Esophagus squamous epithelium (tissue), 5 donors: ENCODE results near the gene MAS1. TPM values are rescaled to one million over a fixed set of nuclear protein-coding genes. Genes with fewer than 3 reads are reported as not detected.
"Not testable (repeated sequence)": the region's sequence is repeated elsewhere in the genome, so short reads cannot be mapped to it uniquely, and the experiment has no call there.

Source experiments
- DNase-seq: peaks from one replicate; lab custom pipeline; 2025; lab: John Stamatoyannopoulos, UW
- H3K27ac ChIP-seq, 4 donors: fragments of 200-600 bp; sonication (generic); one replicate each; pipeline ENCODE4 v1.5.1; 2016 to 2019; ENCODE audit warnings: mild to moderate bottlenecking in 1 of 4
- H3K27me3 ChIP-seq, 4 donors: fragments of 200-600 bp; sonication (generic); 1 replicate in 3 of 4; 2 replicates in 1 of 4; pipeline versions ENCODE4 v1.5.1 to v1.6.0; 2017 to 2021; ENCODE audit warnings: antibody characterized with exemption in 1 of 4
- H3K36me3 ChIP-seq, 3 donors: fragments of 200-600 bp; sonication (generic); one replicate each; pipeline ENCODE4 v1.5.1; 2016 to 2019
- H3K4me1 ChIP-seq, 3 donors: fragments of 200-600 bp; sonication (generic); one replicate each; pipeline ENCODE4 v1.5.1; 2017 to 2019
- H3K4me3 ChIP-seq, 4 donors: fragments of 200-600 bp; sonication (generic); 1 replicate in 3 of 4; 2 replicates in 1 of 4; pipeline ENCODE4 v1.5.1; 2016 to 2019; ENCODE audit warnings: mild to moderate bottlenecking in 2 of 4, moderate library complexity in 1 of 4
- H3K9me3 ChIP-seq, 3 donors: fragments of 200-600 bp; sonication (generic); one replicate each; pipeline ENCODE4 v1.5.1; 2016 to 2019
- POLR2A ChIP-seq, 4 donors: fragments of 450-650 bp; IDR thresholded peaks; one replicate each; pipeline ENCODE4 v1.6.1; 2017; ENCODE audit warnings: antibody characterized with exemption in 4 of 4, mild to moderate bottlenecking in 4 of 4, moderate library complexity in 3 of 4
- WGBS, 2 donors: methylation state at CpG; one replicate each; pipeline ENCODE4 v1.1.5; 2018; 5-methylcytosine and 5-hydroxymethylcytosine counted together
- intact Hi-C: fragments of 100-400 bp; cut with DNase I; formaldehyde crosslinking; loops from one replicate; pipeline ENCODE4 v1.15.0; 2022
- total RNA-seq, 4 donors: library from RNA; depleted of rRNA; stranded (reverse); fragments of >200 nt; gene quantifications; one replicate each; pipeline ENCODE4 v1.1.0, GENCODE V29; 2016
- TF ChIP-seq, protein P1 (sequence below), 6 experiments: fragments of 450-650 bp in 4 of 6; fragments of 200-600 bp in 2 of 6; sonication (generic) in 2 of 6; IDR thresholded peaks; one replicate each; pipeline ENCODE4 v1.5.1; 2016 to 2019; ENCODE audit warnings: antibody characterized with exemption in 6 of 6, mild to moderate bottlenecking in 4 of 6, moderate library complexity in 4 of 6
- donor health status: DM: yes; HTN: yes; CAD: no.

MAS1 gene
- total RNA-seq, 4 donors from 2014 or later, result not detected

DNA sequence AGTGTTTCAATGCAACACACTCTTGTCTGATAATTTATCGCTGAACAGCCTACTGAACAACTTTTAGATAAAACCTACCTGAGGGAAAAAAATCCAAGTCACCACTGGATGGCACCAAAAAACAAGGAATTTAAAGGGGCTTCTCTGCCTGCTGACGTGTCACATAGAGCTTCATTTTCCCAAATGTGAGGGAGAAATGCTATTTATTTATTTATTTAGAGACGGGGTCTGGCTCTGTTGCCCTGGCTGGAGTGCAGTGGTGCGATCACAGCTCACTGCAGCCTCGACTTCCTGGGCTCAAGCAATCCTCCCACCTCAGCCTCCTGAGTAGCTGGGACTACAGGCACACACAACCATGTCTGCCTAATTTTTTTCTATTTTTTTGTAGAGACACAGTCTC, 27.4 kb upstream of the MAS1 start:
- not testable (repeated sequence) for H3K4me1 ChIP-seq, H3K4me3 ChIP-seq, H3K27ac ChIP-seq, H3K9me3 ChIP-seq, DNase-seq, H3K36me3 ChIP-seq
- intact Hi-C loops, result loop anchor here (10.0 kb wide), 1 partner anchor 81 kb away; no protein-coding TSS in a partner anchor
- TF ChIP-seq, protein P1, sequence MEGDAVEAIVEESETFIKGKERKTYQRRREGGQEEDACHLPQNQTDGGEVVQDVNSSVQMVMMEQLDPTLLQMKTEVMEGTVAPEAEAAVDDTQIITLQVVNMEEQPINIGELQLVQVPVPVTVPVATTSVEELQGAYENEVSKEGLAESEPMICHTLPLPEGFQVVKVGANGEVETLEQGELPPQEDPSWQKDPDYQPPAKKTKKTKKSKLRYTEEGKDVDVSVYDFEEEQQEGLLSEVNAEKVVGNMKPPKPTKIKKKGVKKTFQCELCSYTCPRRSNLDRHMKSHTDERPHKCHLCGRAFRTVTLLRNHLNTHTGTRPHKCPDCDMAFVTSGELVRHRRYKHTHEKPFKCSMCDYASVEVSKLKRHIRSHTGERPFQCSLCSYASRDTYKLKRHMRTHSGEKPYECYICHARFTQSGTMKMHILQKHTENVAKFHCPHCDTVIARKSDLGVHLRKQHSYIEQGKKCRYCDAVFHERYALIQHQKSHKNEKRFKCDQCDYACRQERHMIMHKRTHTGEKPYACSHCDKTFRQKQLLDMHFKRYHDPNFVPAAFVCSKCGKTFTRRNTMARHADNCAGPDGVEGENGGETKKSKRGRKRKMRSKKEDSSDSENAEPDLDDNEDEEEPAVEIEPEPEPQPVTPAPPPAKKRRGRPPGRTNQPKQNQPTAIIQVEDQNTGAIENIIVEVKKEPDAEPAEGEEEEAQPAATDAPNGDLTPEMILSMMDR (IDR thresholded peaks at IDR 0.05), result peak in 5 of 6 experiments; percentile 37 to 67 (median 56)
- peaks cover 0 to 11% (median 0%) of the 10 kb centered on the region in 4 donors for H3K27me3 ChIP-seq
- WGBS, 2 donors, result 16% methylated on average over 5 of the region's 5 CpGs

- H3K4me1 ChIP-seq, result no peaks in the 10 kb centered on the region
- no peak overlapping the region for H3K4me3 ChIP-seq
- DNase-seq, result no peak
- no peak for TF ChIP-seq POLR2A (IDR thresholded peaks at IDR 0.05)
- TF ChIP-seq, protein P1 (IDR thresholded peaks at IDR 0.05), result no peak
- no peak overlapping the region for H3K27ac ChIP-seq
- H3K27me3 ChIP-seq, result peaks cover 0 to 9% (median 0%) of the 10 kb centered on the region in 4 donors
- WGBS, 2 donors, result 87 to 90% methylated on average over 12 of the region's 12 CpGs
- no peaks in the 10 kb centered on the region for H3K9me3 ChIP-seq
- intact Hi-C loops, result loop anchor here (10.0 kb wide), 1 partner anchor 79 kb away; no protein-coding TSS in a partner anchor
- no peaks in the 10 kb centered on the region for H3K36me3 ChIP-seq
Observed at GRCh38 chr6:159865226-159865920, 25.4 kb upstream of the MAS1 start.

DNA sequence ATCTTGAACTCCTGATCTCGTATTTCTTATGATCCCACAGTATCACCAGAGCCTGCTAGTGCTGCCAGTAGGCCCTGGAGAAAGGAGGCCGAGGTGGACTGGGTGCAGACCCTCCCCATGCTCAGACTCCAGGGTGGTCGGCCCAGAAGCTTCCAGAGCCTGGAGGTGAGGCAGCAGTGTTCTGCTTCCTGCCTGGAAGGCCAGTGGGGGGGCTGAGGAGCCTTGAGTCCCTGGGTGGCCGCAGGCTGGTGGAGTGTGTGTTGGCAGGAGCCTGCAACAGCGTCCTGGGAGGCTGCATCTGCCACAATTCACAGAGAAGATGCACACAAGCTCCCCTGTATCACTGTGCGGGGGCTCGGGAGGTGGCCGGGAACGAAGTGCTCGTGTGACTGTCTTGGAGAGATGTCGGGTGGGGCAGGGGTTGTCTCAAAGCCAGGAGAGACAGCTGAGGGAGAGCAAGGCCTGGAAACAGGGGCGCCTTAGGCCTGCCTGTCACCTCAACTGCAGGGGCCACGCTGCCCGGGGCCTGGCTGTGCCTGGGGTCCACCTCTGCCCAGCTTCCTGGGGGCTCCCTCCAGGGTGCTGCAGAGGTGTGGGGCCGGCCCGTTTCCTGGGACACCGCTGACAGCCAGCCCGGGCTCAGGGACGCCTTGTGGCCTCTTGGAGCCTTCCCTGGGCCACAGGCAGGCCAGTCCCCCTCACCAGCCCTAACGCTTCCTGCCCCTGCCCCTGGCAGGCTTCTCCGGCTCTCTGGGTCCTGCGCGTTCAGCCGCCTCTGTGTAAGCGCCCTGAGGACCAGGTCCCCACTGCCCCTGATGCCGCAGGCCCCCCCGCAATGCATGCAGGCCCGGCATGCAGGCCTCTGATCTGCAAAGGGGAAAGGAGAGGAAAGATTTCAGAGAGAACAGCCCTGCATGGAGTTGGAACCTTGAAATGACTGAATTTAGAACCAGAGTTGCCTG, 24.2 kb upstream of the MAS1 start:
- WGBS, 2 donors, result 81% methylated on average over 6 of the region's 28 CpGs; no CpG with 5 or more reads in 1 of the 2 donors
- H3K9me3 ChIP-seq, result no peaks in the 10 kb centered on the region
- no peaks in the 10 kb centered on the region for H3K36me3 ChIP-seq
- H3K27me3 ChIP-seq, result peaks cover 0 to 9% (median 0%) of the 10 kb centered on the region in 4 donors
- H3K4me3 ChIP-seq, result no peak overlapping the region
- intact Hi-C loops, result loop anchor here (10.0 kb wide), 1 partner anchor 78 kb away; no protein-coding TSS in a partner anchor
- no peak overlapping the region for H3K27ac ChIP-seq
- TF ChIP-seq, protein P1 (IDR thresholded peaks at IDR 0.05), result no peak
- TF ChIP-seq POLR2A (IDR thresholded peaks at IDR 0.05), result no peak
- no peaks in the 10 kb centered on the region for H3K4me1 ChIP-seq
- no peak for DNase-seq

- H3K9me3 ChIP-seq, result no peaks in the 10 kb centered on the region
- H3K4me1 ChIP-seq, result no peaks in the 10 kb centered on the region
- WGBS, 2 donors, result 80% methylated on average over 1 of the region's 1 CpG; no CpG with 5 or more reads in 1 of the 2 donors
- no peaks in the 10 kb centered on the region for H3K36me3 ChIP-seq
- DNase-seq, result no peak
- peaks cover 0 to 2% (median 0%) of the 10 kb centered on the region in 4 donors for H3K27me3 ChIP-seq
- H3K4me3 ChIP-seq, result no peak overlapping the region
- no peak for TF ChIP-seq POLR2A (IDR thresholded peaks at IDR 0.05)
- TF ChIP-seq, protein P1 (IDR thresholded peaks at IDR 0.05), result no peak
- intact Hi-C loops, result no loop called here
- no peak overlapping the region for H3K27ac ChIP-seq
Observed at GRCh38 chr6:159871241-159871640, 19.5 kb upstream of the MAS1 start.
